Measurements from ENCODE around the gene CNEP1R1. TPM values are rescaled to one million over a fixed set of nuclear protein-coding genes. Genes with fewer than 3 reads are reported as not detected.

Gene CNEP1R1
- total and polyA plus RNA-seq, 2 of the 4 experiments (the other 2 are of a cell fraction): 16.1 to 22.0 TPM

DNA sequence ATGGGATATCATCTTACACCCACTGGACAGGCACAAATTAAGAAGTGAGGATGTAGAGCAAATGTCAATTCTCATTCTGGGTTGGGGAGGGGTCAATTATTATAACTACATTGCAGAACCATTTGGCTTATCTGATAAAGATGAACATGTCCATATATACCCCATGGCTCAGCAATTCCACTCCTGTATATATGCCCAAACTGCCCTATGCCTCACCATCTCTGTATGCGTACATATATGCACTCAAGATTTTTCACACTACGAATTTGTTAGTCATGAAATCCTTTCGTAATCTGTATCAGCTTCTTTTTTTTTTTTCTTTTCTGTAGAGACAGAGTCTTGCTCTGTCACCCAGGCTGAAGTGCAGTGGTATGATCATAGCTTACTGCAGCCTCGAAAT lies 20.8 kb upstream of the CNEP1R1 start:
- Histone ChIP-seq H3K4ac (ENCODE audit: low read depth, low read length) (no peak overlapping the region), H3K56ac (ENCODE audit: extremely low read depth, insufficient read depth, low read length) (no peak overlapping the region), H3K27me3 (ENCODE audit: control insufficient read depth, insufficient read depth, low read length) (no peaks in the 10 kb centered on the region), H3K4me1 (ENCODE audit: control insufficient read depth, insufficient read depth, low read length) (no peaks in the 10 kb centered on the region), H3K14ac (replicated peaks; ENCODE audit: low read depth, low read length) (no peak overlapping the region), H2BK120ac (ENCODE audit: low read depth, low read length) (no peak overlapping the region), H3K9ac (ENCODE audit: low read depth, low read length) (no peak overlapping the region), H3K4me3 (ENCODE audit: insufficient read depth, low read depth, low read length) (no peak overlapping the region), H3K79me1 (ENCODE audit: low read depth in 1 of 2, low read length in 2 of 2) (no peaks in the 10 kb centered on the region), H4K8ac (ENCODE audit: low read depth in 2 of 2, low read length in 2 of 2) (no peak overlapping the region), H2AK9ac (replicated peaks; ENCODE audit: low read depth, low read length, poor library complexity) (no peak overlapping the region), H3K9me1 (ENCODE audit: insufficient read depth, low read length) (no peaks in the 10 kb centered on the region), H3K18ac (ENCODE audit: low read depth, low read length) (no peak overlapping the region), H3K4me2 (ENCODE audit: low read depth, low read length) (no peak overlapping the region), H2AK5ac (ENCODE audit: low read depth, low read length) (no peak overlapping the region), H2BK5ac (ENCODE audit: low read depth, low read length, poor library complexity, severe bottlenecking) (no peak overlapping the region), H3K36me3 (ENCODE audit: control insufficient read depth, insufficient read depth, low read length) (no peaks in the 10 kb centered on the region), H3K27ac (ENCODE audit: insufficient read depth, low read length) (no peak overlapping the region), H2BK15ac (ENCODE audit: low read depth, low read length) (no peak overlapping the region), H4K91ac (ENCODE audit: insufficient read depth, low read depth, low read length) (no peak overlapping the region), H2BK20ac (ENCODE audit: low read depth, low read length) (no peak overlapping the region), H3K23ac (ENCODE audit: low read depth, low read length) (no peak overlapping the region), H4K5ac (ENCODE audit: low read depth, low read length) (no peak overlapping the region), H3K9me3 (ENCODE audit: control insufficient read depth, insufficient read depth, low read length) (no peaks in the 10 kb centered on the region), H4K20me1 (ENCODE audit: insufficient read depth, low read length) (no peaks in the 10 kb centered on the region), H2AFZ (replicated peaks; ENCODE audit: low read length, poor library complexity) (no peak overlapping the region)
- ChIA-PET CTCF (no interaction called here), POLR2A (ENCODE audit: unreplicated experiment) (no interaction called here)
- intact Hi-C loops (cut with micrococcal nuclease) (no loop called here), in situ Hi-C loops (cut with MboI; ENCODE audit: low sequenced_read_pairs) (no loop called here), dilution Hi-C loops (cut with HindIII; ENCODE audit: low sequenced_read_pairs, unreplicated experiment) (no loop called here)
- no peak for DNase-seq
- no TSS peak for BruUV-seq (replicated peaks)
- ATAC-seq (ENCODE audit: low read depth): no peak
- TF ChIP-seq RCOR1 (IDR thresholded peaks at IDR 0.05; ENCODE audit: insufficient replicate concordance, low read length): no peak
- TF ChIP-seq RAD21 (IDR thresholded peaks at IDR 0.05; ENCODE audit: low read length): no peak
- TF ChIP-seq BHLHE40 (IDR thresholded peaks at IDR 0.05; ENCODE audit: low read depth, low read length): no peak
- no peak for TF ChIP-seq FOS (IDR thresholded peaks at IDR 0.05; ENCODE audit: low read depth, low read length)
- TF ChIP-seq SMC3 (IDR thresholded peaks at IDR 0.05; ENCODE audit: low read depth, low read length): no peak
- no CpG with 5 or more reads among the region's 4 CpGs for WGBS, 2 experiments (ENCODE audit: extremely low coverage in 2 of 2, insufficient read length in 1 of 2)
